GF-D8 (cell line): ENCODE results near the gene SLX4IP.
A peak's percentile ranks its signal among the peaks of the same experiment; 100 is the strongest.

ENCODE experiments used
- DNase-seq: peaks from one replicate; lab custom pipeline; 2025; lab: John Stamatoyannopoulos, UW

SLX4IP gene

GRCh38 chr20:10521836-10522235, 86.7 kb downstream of the SLX4IP start:
- no peak for DNase-seq

DNA sequence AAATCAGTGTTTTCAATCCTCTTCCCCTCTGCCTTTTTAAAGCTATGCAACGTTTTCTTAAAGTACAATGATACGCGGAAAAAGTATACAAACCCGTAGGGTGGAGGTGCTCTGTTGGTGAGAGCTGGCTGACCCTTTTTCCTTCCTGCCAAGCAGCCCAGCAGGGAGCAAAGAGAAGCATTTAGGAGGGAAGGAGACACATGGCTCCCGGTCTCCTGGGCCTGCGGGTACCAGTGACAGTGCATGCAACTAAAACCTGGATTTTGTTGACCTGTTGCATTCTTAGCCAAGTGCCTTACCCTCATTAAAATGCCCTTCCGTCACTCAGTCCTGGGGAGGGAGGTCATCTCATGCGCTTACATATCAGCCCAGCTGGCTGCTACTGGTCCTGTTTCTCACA, 87.2 kb downstream of the SLX4IP start:
- DNase-seq = no peak

GRCh38 chr20:10523443-10523842, 88.3 kb downstream of the SLX4IP start:
- DNase-seq = no peak

DNA sequence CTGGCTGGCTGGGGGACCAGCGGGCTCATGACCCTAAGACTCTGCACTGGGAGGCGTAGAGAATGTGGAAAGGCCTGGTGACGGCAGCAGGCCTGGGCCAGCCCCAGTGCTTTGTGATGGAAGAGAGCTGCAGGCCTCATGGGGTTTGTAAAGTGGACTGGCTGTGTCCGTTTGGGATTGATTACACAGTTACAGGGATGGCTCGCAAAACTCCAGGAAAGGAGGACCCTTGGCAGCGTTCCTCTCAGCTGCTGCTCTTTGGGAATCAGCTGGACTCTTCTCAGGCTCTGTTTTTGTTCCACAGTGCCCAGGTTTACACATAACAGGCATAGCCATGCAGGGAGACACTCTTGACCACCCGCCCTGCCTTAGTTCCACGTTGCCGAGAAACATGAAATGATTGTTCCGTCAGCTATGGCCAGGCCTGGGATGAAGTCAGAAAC, 89.0 kb downstream of the SLX4IP start:
- DNase-seq = no peak

DNA sequence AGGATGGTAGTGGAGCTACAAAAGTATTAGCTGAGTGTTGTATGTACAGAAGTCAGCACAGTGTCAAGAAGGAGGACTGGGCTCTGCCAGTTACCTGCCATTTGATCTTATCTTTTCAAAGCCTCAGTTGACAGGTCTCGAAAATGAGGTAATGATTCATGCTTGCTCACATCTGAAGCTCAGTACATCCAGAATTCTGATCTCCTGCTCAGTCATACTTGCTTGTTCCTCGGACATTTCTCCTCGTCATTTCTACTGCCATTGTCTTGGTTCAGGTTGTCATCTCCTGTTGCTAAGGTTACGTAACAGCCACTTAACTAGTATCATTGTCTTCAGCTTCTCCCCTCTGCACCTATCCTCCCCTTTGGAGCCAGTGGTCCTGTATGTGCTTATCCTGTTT, 89.5 kb downstream of the SLX4IP start:
- DNase-seq = no peak

- DNase-seq = no peak
Measured at GRCh38 chr20:10527781-10528180, 92.7 kb downstream of the SLX4IP start.

GRCh38 chr20:10530883-10531282, 95.8 kb downstream of the SLX4IP start:
- DNase-seq = no peak

DNA sequence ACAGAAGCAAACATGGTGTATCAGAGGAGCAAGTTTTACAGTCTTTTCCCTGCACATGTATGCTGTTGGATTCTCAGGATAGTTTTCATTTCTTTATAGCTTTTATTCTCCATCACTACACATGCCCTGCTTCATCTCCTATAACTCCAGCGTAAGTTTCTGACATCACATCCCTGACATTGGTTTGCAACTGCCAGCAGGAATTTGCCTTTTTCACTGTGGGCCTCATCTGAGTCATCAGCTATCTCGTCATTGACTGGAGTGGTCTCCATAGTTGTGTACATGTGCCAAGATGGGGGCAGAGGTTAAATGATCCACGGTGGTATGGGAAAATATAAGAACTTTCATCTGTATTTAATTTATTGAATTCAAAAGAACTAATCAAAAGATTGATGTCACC, 96.7 kb downstream of the SLX4IP start:
- no peak for DNase-seq

GRCh38 chr20:10532361-10532760, 97.3 kb downstream of the SLX4IP start:
- peak; percentile 43 for DNase-seq

GRCh38 chr20:10536531-10536930, 101.4 kb downstream of the SLX4IP start:
- no peak for DNase-seq

DNA sequence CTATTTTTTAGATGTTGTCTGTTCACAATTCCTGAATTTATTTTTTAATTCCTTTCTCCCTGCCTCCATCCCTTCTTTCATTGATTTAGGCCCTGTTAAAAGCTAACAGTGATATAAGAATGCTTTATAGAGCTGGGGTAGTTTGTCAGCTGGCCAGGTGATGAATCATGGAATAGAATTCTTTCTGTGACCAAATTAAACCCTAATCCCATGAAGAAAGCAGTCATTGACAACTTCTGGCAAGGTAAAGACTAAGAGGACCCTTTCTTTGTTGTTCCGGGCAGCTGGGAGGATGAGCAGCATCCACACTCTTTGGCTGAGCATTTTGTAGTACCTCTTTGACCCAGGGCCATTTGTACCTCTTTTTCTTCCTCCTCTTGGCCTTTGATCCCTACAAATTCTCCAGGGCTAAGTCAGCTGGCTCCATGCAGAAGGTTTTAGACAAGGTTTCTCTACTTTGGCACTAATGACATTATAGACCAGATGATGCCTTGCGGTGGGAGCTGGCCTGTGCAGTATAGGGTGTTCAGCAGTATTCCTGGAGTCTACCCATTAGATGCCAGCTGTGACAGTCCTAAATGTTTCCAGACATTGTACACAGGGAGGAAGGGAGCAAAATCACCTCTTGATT, 102.9 kb downstream of the SLX4IP start:
- no peak for DNase-seq

GRCh38 chr20:10538768-10539167, 103.7 kb downstream of the SLX4IP start:
- no peak for DNase-seq

- DNase-seq = no peak
Measured at GRCh38 chr20:10539818-10540553, 104.9 kb downstream of the SLX4IP start.

GRCh38 chr20:10540636-10541493, 105.8 kb downstream of the SLX4IP start:
- DNase-seq = no peak

GRCh38 chr20:10541668-10542411, 106.7 kb downstream of the SLX4IP start:
- DNase-seq = no peak

DNA sequence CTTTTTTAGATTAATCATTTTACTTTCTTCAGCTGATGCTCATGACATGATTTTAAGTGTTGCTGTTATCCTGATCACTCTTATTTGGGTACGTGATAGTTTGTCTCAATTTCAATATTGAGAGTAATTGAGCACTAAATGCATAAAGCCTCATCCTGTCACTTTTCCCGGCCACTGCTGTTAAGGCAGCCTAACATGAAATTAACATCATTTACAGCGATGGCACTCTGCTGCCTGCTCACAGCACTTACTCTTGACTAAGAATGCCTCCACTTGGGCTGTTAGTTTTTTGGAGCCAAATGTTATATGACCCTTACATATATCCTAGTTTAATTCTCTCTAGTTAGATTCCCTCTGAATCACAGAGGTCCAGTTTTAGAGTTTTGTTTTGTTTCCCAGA, 107.3 kb downstream of the SLX4IP start:
- DNase-seq = no peak

- no peak for DNase-seq
Measured at GRCh38 chr20:10543480-10543879, 108.4 kb downstream of the SLX4IP start.

DNA sequence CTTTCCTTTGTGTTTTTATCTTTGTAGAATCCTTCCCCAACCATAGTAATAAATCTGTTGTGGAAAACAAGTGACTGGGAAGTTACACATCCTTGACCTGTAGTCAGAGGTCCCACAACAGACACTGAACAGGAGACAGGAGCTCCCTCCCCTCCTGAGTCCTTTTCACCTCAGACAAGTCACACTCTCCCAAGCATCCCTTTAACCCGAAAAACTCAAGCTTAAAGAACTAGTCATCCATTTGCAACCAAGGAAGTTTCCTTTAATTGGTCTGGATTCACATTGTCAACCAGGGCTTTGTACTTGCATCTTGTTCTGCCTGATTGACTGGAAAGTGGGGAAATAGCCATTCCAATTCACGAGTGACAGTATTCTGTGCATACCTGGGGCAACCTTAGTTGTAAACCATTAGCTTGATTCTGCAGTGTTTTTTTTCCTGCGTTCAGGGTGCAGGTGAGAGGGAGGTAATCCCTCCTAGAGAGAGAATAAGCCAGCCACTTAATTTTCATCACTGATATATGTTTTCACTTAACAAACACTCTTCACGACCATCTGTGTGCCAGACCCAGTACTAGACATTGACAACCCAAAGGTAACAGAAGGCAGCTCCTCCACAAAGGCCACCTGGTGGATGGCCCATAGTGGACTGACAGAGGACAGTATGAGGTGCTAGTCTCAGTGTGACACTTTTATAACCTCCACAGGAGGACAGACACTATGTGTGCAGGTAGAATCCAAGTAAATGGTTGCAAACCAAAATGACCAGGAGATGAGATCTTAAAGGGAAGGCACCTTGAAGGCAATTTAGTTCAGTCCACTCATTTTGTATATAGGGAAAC, 112.4 kb downstream of the SLX4IP start:
- DNase-seq = no peak

DNA sequence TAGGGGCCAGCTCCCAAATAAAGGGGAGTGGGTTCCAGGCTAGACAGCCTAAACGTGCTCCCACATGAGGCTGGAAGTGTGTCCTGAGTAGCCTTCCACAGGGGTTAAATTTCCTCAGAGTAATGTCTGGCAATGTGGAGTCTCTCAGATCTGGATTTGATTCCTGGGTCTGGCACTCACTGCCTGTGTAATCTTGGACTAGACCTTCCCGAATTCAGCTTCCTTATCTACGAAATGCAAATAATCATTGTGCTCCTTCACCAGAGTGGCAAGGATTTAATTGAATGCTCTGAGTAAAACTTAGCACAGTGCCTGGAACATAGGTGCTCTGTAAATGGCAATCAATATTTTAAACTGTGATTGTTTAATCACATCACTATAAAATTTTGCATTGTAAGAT, 114.4 kb downstream of the SLX4IP start:
- DNase-seq = no peak

DNA sequence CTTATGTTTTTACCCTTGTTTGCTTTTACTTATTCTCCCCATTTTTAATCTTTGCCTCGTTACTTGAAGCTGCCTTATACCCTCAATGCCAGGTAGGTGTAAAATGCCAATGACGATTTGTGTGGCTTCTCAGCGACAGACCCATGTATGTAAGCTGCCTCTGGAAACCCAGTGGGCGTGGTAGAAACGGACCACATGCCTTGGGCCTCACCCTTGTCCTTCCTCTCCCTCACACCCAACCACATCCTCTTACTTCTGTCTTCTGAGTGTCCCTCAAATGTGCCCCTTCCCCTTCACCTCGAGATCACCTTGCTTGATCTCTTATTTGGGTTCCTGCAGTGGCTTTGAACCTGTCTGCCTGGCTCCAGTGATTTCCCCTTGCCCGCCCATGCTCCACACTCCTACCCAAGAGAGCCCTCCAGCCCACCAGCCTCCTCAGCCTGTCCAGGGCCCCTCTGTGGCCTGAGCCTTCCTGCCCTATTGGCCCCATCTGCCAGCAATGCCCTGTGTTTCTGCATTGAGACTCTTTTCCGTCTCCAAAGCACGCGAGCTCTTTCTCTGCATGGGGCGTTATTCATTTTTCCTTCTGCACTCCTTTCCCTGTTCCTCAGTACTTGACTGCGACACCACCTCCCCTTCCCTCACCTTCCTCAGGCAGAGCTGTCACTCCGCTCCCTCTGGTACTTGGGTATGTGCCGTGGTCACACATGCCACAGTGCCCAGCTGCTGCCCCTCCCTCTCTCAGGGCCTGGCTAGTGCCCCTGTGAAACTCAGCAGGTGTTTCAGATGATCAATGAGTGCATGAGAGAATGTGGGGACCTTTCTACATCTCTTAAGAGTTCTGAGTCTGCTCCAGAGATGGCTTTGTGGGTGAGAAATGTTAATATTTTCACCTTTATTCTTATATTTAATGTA, 115.4 kb downstream of the SLX4IP start:
- DNase-seq = peak; percentile 39
